ENCODE measurements around the gene MARS1. TPM values are rescaled to one million over a fixed set of nuclear protein-coding genes. Genes with fewer than 3 reads are reported as not detected.

The MARS1 gene
- total and polyA plus RNA-seq, 8 donors = 35.1 to 1,821 (median 61.7) TPM

DNA sequence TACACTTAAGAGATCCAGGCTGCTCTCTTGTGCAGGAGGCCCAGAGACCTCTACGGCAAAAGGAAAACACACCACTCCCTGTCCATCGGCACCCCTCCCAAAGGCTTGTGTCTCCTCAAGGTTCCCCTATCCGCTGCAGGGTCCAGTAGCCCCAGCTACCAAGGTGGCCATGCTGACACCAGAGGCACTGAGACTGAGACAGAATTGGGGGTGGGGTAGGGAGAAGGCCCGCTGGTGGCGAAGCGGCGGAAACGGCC, 31.9 kb downstream of the MARS1 start:
- Histone ChIP-seq H3K36me3 (peaks cover 36 to 42% (median 39%) of the 10 kb centered on the region in 4 donors), H3K27me3 (no peaks in the 10 kb centered on the region), H3K4me3 (peak overlapping the region; percentile 72 to 86 (median 80)), H3K27ac (peak overlapping the region; percentile 98 to 99 (median 99)), H3K4me1 (peaks cover 52 to 84% (median 74%) of the 10 kb centered on the region in 4 donors), H3K9me3 (no peaks in the 10 kb centered on the region)
- intact Hi-C loops (cut with DNase I; ENCODE audit: low total_unique reads) = no loop called here
- WGBS, 5 donors = 0 to 4% (median 1%) methylated on average over 7 to 8 of the region's 8 CpGs
- no peak for DNase-seq
- TF ChIP-seq, protein P1, sequence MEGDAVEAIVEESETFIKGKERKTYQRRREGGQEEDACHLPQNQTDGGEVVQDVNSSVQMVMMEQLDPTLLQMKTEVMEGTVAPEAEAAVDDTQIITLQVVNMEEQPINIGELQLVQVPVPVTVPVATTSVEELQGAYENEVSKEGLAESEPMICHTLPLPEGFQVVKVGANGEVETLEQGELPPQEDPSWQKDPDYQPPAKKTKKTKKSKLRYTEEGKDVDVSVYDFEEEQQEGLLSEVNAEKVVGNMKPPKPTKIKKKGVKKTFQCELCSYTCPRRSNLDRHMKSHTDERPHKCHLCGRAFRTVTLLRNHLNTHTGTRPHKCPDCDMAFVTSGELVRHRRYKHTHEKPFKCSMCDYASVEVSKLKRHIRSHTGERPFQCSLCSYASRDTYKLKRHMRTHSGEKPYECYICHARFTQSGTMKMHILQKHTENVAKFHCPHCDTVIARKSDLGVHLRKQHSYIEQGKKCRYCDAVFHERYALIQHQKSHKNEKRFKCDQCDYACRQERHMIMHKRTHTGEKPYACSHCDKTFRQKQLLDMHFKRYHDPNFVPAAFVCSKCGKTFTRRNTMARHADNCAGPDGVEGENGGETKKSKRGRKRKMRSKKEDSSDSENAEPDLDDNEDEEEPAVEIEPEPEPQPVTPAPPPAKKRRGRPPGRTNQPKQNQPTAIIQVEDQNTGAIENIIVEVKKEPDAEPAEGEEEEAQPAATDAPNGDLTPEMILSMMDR (IDR thresholded peaks at IDR 0.05) = no peak
- TF ChIP-seq POLR2AphosphoS5 (IDR thresholded peaks at IDR 0.05) = no peak
- TF ChIP-seq POLR2A (IDR thresholded peaks at IDR 0.05) = no peak

DNA sequence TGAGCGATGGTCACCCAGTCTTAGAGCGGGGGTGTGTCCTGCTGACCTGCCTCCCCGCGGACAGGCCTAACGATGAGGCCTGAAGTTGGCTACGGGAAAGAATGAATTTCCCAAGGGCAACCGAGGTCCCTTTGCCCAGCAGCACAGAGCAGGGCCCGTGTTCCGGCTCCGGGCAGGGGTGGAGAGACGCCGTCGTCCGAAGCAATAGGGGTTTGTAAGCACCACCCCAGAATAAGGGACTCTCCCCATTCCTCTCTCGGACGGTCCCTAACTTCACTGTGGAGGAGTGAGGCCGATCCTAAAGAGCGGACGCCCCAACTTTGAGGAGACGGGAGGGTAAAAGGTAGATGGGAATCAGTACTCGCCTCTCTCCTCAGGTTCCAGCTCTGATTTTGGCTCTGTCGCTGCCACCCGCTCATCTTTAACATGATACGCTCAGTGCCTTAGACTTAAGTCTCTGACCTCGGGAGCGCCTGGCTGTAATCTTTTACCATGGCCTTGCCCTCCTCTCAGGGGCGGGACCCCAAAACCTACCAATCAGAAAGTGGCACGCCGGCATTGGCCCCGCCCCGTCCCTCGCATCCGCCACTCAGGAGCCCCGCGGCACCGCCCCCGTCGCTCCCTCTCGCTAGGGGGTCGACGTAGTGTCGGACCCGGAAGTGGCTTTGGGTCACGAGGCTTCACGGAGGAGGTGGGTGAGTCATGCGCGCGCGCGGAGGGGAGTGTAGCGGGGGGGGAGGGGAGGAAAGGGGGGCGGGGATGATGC, 32.4 kb downstream of the MARS1 start, which contains the start of gene DDIT3:
Gene DDIT3 (minus strand): TSS at position 462 of the 766 bp plus-strand sequence. CDS start 3,108 bp downstream, outside the sequence.
- peak; percentile 100 for DNase-seq
- Histone ChIP-seq H3K4me1 (peaks cover 57 to 84% (median 80%) of the 10 kb centered on the region in 4 donors), H3K27me3 (no peaks in the 10 kb centered on the region), H3K4me3 (peak within 1 kb of the TSS; percentile 72 to 86 (median 80)), H3K36me3 (peaks cover 36 to 42% (median 39%) of the 10 kb centered on the region in 4 donors), H3K9me3 (no peaks in the 10 kb centered on the region), H3K27ac (peak within 1 kb of the TSS; percentile 98 to 99 (median 99))
- intact Hi-C loops (cut with DNase I; ENCODE audit: low total_unique reads) = no loop called here
- TF ChIP-seq POLR2A (IDR thresholded peaks at IDR 0.05) (peak in 3 of 4 donors; percentile 80 to 98 (median 98)), EP300 (IDR thresholded peaks at IDR 0.05) (peak; percentile 5), POLR2AphosphoS5 (IDR thresholded peaks at IDR 0.05) (peak; percentile 97 to 100 (median 100))
- TF ChIP-seq, protein P1 (IDR thresholded peaks at IDR 0.05) = no peak
- WGBS, 5 donors = 0 to 1% (median 1%) methylated on average over 26 to 52 of the region's 52 CpGs

DNA sequence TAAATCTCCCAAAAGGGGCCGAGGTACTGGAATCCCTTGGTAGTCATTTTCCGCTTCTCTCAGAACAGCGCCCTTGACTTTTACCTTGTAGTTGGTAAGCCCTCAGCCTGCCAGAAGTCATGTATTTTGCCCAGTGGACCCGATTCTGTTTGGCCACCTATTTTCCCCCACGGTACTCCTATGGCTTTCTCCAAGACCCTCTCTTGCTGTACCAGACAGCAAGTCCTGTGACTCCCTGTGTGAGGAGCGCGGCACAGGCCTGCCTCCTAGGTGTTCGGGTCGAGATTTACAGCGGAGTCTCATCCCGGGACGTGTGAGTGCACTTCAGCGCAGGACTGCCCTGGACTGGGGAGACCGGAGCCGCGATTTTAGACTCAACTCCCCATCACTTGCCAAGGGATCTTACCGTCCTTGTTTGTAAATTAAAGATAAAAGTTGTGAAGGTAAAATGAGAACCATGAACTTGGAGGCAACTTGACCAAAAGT, 33.7 kb downstream of the MARS1 start:
- H3K27ac ChIP-seq = peak overlapping the region; percentile 95 to 99 (median 99)
- peak; percentile 48 to 81 for DNase-seq
- peaks cover 36 to 42% (median 39%) of the 10 kb centered on the region in 4 donors for H3K36me3 ChIP-seq
- intact Hi-C loops (cut with DNase I; ENCODE audit: low total_unique reads) = no loop called here
- peak overlapping the region; percentile 58 to 85 (median 74) for H3K4me3 ChIP-seq
- H3K27me3 ChIP-seq = no peaks in the 10 kb centered on the region
- WGBS, 5 donors = 32 to 49% (median 36%) methylated on average over 17 of the region's 17 CpGs
- no peak for TF ChIP-seq EP300 (IDR thresholded peaks at IDR 0.05)
- TF ChIP-seq, protein P1 (IDR thresholded peaks at IDR 0.05) = no peak
- TF ChIP-seq POLR2A (IDR thresholded peaks at IDR 0.05) = no peak
- TF ChIP-seq POLR2AphosphoS5 (IDR thresholded peaks at IDR 0.05) = no peak
- no peaks in the 10 kb centered on the region for H3K9me3 ChIP-seq
- H3K4me1 ChIP-seq = peaks cover 59 to 84% (median 79%) of the 10 kb centered on the region in 4 donors

DNA sequence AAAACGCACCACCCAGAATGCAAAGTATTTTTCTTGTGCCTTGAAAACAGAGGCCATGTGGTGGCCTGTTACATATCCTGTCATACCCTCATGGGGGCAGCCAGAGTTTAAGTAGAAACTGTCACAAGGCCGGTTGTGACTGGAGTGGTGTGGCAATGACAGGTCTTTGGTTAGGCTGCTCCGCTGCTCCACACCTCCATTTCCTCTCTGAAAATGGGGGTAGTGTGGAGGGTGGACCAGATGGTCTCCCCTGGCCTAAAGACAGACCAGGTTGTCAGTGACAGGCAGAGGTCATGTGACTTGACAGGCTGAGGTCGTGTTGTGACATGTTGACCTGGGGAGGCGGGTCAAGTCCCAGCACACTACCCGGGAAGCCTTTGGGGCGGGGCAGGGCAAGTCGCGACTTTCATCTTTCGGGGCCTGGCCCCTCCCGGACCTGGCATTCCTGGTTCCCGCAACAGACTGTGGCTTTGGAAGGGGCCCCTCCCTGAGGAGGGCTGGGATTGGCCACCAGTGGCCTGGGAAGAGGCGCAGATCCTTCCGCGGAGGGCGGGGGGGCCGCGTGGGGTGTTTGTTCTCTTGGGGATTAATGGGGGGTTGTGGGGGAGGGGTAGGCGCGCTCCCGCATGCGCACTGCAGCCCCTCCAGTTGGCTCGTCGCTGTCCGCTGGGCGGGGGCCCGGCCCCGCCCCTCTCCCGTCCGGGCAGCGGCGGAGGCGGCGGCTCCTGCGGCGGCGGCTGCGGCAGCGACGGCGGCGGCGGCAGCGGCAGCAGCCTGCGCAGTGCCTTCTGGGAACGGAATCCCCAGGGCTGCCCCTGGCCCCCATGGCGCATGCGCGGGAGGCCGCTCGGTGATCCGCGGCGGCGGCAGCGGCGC, 34.4 kb downstream of the MARS1 start, which contains the start of gene MBD6:
Gene MBD6 (plus strand): TSS at position 814 of the 876 bp plus-strand sequence. CDS start 1,480 bp downstream, outside the sequence.
- peak; percentile 94 to 97 for DNase-seq
- Histone ChIP-seq H3K36me3 (peaks cover 36 to 42% (median 39%) of the 10 kb centered on the region in 4 donors), H3K4me1 (peaks cover 57 to 84% (median 74%) of the 10 kb centered on the region in 4 donors), H3K27me3 (no peaks in the 10 kb centered on the region), H3K4me3 (peak within 1 kb of the TSS; percentile 58 to 85 (median 74)), H3K27ac (peak within 1 kb of the TSS; percentile 95 to 99 (median 99)), H3K9me3 (no peaks in the 10 kb centered on the region)
- TF ChIP-seq EP300 (IDR thresholded peaks at IDR 0.05) (peak; percentile 2), POLR2AphosphoS5 (IDR thresholded peaks at IDR 0.05) (peak; percentile 56 to 84 (median 74)), POLR2A (IDR thresholded peaks at IDR 0.05) (no peak)
- TF ChIP-seq, protein P1 (IDR thresholded peaks at IDR 0.05) = no peak
- 0 to 2% (median 1%) methylated on average over 25 to 57 of the region's 57 CpGs for WGBS, 5 donors
- intact Hi-C loops (cut with DNase I; ENCODE audit: low total_unique reads) = no loop called here

Measured in stomach (tissue), 9 donors.